Natural killer cell (primary cell): Measurements from ENCODE around the gene TOR4A. TPM values are rescaled to one million over a fixed set of nuclear protein-coding genes. Genes with fewer than 3 reads are reported as not detected.

Experiments
- ATAC-seq, 3 donors: fragments of 150-1000 bp in 2 of 3; fragments of 200-7000 bp in 1 of 3; cut with Tn5 transposase; 1 replicate in 1 of 3; 2 replicates in 2 of 3; pipeline ENCODE4 v1.10.0; 2021; ENCODE audit warnings: mild to moderate bottlenecking in 2 of 3, moderate library complexity in 2 of 3
- DNase-seq, 2 donors: peaks; one replicate each; pipeline versions ENCODE4 v3.0.0 to v3.0.0-alpha.2; 2013 to 2021; ENCODE audit warnings: mixed read lengths in 1 of 2
- H3K27ac ChIP-seq: one replicate; pipeline ENCODE4 v1.5.1; 2013; ENCODE audit warnings: mild to moderate bottlenecking, low read length
- H3K27me3 ChIP-seq: one replicate; pipeline ENCODE4 v1.6.1; 2013; ENCODE audit warnings: low read length; ENCODE audit not compliant: control insufficient read depth, insufficient read depth
- H3K36me3 ChIP-seq: one replicate; pipeline ENCODE4 v1.6.1; 2013; ENCODE audit warnings: low read length; ENCODE audit not compliant: control insufficient read depth, insufficient read depth
- H3K4me1 ChIP-seq: one replicate; pipeline ENCODE4 v1.6.1; 2013; ENCODE audit warnings: low read length; ENCODE audit not compliant: control insufficient read depth, insufficient read depth
- H3K4me3 ChIP-seq: one replicate; pipeline ENCODE4 v1.5.1; 2013; ENCODE audit warnings: low read length
- H3K9me3 ChIP-seq: one replicate; pipeline ENCODE4 v1.6.1; 2013; ENCODE audit warnings: low read length; ENCODE audit not compliant: control insufficient read depth, insufficient read depth
- H3K27ac Mint-ChIP-seq, 2 donors: one replicate each; pipeline ENCODE4 v1.8.0; 2022; ENCODE audit warnings: mild to moderate bottlenecking in 2 of 2, mixed read lengths in 2 of 2, moderate library complexity in 1 of 2
- H3K27me3 Mint-ChIP-seq, 2 donors: one replicate each; pipeline ENCODE4 v1.8.0; 2022; ENCODE audit warnings: low read depth in 2 of 2, mixed read lengths in 2 of 2
- H3K36me3 Mint-ChIP-seq: one replicate; pipeline ENCODE4 v1.8.0; 2022; ENCODE audit warnings: mixed read lengths
- H3K4me1 Mint-ChIP-seq, 2 donors: one replicate each; pipeline ENCODE4 v1.8.0; 2022; ENCODE audit warnings: mixed read lengths in 2 of 2
- H3K4me3 Mint-ChIP-seq: one replicate; pipeline ENCODE4 v1.8.0; 2022; ENCODE audit warnings: mild to moderate bottlenecking, moderate library complexity, mixed read lengths
- H3K9me3 Mint-ChIP-seq, 2 donors: one replicate each; pipeline ENCODE4 v1.8.0; 2022; ENCODE audit warnings: mixed read lengths in 2 of 2
- WGBS: methylation state at CpG from one replicate; pipeline ENCODE4 v1.1.7; 2013; ENCODE audit warnings: missing lambda C conversion rate; ENCODE audit not compliant: insufficient coverage; 5-methylcytosine and 5-hydroxymethylcytosine counted together
- intact Hi-C: fragments of 100-400 bp; cut with micrococcal nuclease; formaldehyde crosslinking; loops from one replicate; pipeline ENCODE4 v1.14.2; 2022
- total RNA-seq, 4 donors: library from RNA; stranded (reverse); fragments of 120-200 nt in 1 of 4; gene quantifications; one replicate each; pipeline versions ENCODE4 v1.2.3 to v1.2.4, GENCODE V29; 2013 to 2022
- TF ChIP-seq, protein P1 (sequence below): fragments of 200-600 bp; IDR thresholded peaks from one replicate; pipeline ENCODE4 v1.8.0; 2022; ENCODE audit warnings: antibody characterized with exemption

Gene TOR4A
- total RNA-seq, 3 donors from 2014 or later (not counting 1 experiment from before 2014, with no cell fraction given), result 16.3 to 24.6 (median 19.2) TPM

DNA sequence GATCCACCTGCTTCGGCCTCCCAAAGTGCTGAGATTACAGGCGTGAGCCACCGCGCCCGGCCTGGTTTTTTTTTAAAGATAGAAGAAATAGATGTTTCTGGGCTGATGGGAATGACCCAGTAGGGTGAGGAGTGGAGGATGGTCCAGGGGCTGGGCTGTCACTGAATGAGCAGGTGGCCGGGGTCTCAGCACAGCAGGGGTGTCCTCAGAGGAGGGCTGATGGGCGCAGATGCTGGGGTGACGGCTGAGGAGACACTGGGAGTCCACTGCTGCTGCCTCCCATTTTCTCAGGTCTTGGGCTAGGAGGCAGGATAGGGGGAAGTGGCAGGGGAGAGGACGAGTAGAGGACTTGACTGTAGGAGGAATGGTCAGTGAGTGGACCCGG, 2.3 kb upstream of the TOR4A start:
- no peaks in the 10 kb centered on the region for H3K9me3 ChIP-seq
- Mint-ChIP-seq H3K4me1 (peaks cover 7 to 40% of the 10 kb centered on the region in 2 donors), H3K27ac (peak overlapping the region; percentile 62 to 82), H3K9me3 (no peaks in the 10 kb centered on the region), H3K36me3 (no peaks in the 10 kb centered on the region), H3K27me3 (no peaks in the 10 kb centered on the region), H3K4me3 (peak overlapping the region; percentile 72)
- TF ChIP-seq, protein P1, sequence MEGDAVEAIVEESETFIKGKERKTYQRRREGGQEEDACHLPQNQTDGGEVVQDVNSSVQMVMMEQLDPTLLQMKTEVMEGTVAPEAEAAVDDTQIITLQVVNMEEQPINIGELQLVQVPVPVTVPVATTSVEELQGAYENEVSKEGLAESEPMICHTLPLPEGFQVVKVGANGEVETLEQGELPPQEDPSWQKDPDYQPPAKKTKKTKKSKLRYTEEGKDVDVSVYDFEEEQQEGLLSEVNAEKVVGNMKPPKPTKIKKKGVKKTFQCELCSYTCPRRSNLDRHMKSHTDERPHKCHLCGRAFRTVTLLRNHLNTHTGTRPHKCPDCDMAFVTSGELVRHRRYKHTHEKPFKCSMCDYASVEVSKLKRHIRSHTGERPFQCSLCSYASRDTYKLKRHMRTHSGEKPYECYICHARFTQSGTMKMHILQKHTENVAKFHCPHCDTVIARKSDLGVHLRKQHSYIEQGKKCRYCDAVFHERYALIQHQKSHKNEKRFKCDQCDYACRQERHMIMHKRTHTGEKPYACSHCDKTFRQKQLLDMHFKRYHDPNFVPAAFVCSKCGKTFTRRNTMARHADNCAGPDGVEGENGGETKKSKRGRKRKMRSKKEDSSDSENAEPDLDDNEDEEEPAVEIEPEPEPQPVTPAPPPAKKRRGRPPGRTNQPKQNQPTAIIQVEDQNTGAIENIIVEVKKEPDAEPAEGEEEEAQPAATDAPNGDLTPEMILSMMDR, result no peak
- intact Hi-C loops, result no loop called here
- no peak overlapping the region for H3K4me3 ChIP-seq
- peaks cover 56% of the 10 kb centered on the region for H3K4me1 ChIP-seq
- no peak for ATAC-seq
- H3K27me3 ChIP-seq, result no peaks in the 10 kb centered on the region
- H3K36me3 ChIP-seq, result peaks cover 17% of the 10 kb centered on the region
- H3K27ac ChIP-seq, result no peak overlapping the region
- 93% methylated on average over 10 of the region's 10 CpGs for WGBS
- DNase-seq, result no peak

DNA sequence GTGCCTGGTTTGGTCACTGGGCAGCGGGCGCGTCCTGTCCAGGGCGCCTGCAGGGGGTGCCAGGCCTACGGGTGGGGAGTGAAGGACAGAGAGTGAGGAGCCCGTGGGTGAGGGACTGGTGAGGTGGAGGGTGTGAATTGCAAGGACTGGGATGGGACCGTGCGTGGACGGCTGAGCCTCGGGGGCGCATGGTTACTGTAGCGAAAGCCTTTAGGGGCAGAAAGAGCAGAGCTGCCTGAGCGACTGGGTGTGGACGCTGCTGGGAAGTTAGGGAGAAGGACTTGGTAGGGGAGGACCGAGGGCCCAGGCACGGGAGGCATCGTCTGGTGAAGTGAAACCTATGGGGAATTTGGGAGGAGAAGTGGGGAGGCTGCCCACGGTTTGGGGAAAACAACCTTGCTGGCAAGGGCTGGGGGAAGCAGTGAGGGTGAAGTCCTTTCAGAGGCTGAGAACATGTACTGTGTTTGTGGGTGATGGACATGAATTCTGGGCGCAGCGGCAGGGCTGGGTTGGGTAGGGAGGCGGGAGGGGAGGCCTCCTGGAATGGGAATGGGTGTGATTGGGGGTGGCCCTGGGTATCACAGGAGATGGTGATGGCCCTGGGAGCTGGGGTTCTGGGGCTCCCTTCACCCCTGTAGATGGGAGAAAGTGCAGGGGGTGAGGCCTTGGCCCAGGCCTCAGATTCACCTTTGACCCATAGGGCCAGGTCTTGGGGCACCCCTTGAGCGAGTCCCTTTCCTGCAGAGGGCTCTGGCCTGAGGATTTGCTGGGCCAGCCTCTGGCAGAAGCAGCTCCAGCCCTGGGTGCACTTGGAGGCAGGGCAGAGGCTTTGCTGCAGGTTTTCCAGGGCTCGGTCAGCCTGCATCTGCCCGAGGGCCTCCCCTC, 1.7 kb upstream of the TOR4A start:
- 89% methylated on average over 24 of the region's 24 CpGs for WGBS
- Histone ChIP-seq H3K36me3 (peaks cover 17% of the 10 kb centered on the region), H3K9me3 (no peaks in the 10 kb centered on the region), H3K4me1 (peaks cover 59% of the 10 kb centered on the region), H3K27me3 (no peaks in the 10 kb centered on the region), H3K27ac (no peak overlapping the region), H3K4me3 (no peak overlapping the region)
- no peak for ATAC-seq
- Mint-ChIP-seq H3K9me3 (no peaks in the 10 kb centered on the region), H3K4me1 (peaks cover 7 to 40% of the 10 kb centered on the region in 2 donors), H3K27me3 (no peaks in the 10 kb centered on the region), H3K4me3 (peak overlapping the region; percentile 72), H3K27ac (peak overlapping the region; percentile 62 to 82), H3K36me3 (no peaks in the 10 kb centered on the region)
- no peak for DNase-seq
- TF ChIP-seq, protein P1, result no peak
- intact Hi-C loops, result no loop called here

DNA sequence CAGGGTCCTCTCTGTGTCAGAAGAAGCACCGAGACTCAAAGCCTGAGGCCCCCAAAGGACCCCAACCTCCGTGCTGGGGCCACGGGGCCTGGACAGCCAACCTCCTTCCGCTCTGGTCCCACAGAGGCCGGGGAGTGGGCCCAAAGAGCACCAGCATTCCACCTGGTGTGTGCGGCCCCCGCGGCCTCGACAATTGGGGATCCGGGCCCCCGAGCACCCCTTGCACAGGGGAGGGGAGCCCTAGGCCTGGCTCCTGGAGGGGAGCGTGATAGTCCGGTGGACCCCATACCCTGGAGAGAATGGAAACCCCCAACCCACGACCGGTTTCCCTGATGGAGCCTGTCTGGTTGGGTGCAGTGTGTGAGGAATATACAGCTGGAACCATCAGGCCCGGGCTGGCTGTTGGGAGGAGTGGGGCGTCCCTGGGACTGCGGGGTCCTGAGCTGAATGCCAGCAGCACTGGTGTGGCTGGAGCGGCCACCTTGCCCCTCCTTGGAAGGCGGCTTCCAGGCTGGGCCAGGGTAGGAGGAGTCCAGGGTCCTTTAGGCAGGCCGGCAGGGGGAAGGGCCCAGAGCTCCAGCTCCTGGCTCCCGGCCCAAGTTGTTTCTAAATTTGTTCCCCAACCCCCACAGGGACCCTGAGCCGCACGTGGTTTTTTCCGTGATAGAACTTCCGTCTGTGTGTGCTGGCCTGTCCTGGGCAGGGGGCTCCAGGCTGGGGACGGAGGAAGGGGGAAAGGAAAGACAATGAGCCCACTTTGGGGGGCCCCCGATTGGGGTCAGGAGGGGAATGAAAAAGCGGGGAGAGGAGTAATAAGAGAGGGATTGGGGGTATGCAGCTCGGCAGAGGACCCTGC, 825 bp upstream of the TOR4A start:
- Histone ChIP-seq H3K4me1 (peaks cover 51% of the 10 kb centered on the region), H3K27ac (peak overlapping the region; percentile 77), H3K36me3 (peaks cover 17% of the 10 kb centered on the region), H3K27me3 (no peaks in the 10 kb centered on the region), H3K4me3 (peak overlapping the region; percentile 92), H3K9me3 (no peaks in the 10 kb centered on the region)
- TF ChIP-seq, protein P1, result no peak
- WGBS, result 56% methylated on average over 28 of the region's 30 CpGs
- Mint-ChIP-seq H3K4me1 (peaks cover 7 to 34% of the 10 kb centered on the region in 2 donors), H3K27me3 (no peaks in the 10 kb centered on the region), H3K27ac (peak overlapping the region; percentile 72 to 91), H3K36me3 (no peaks in the 10 kb centered on the region), H3K4me3 (peak overlapping the region; percentile 96), H3K9me3 (no peaks in the 10 kb centered on the region)
- intact Hi-C loops, result no loop called here
- ATAC-seq, result no peak
- no peak for DNase-seq
